22Rv1 (cell line): ENCODE measurements around the gene DNAJC5G.

ENCODE experiments used
- CTCF ChIP-seq: fragments of 450-650 bp; IDR thresholded peaks from 2 replicates; pipeline ENCODE4 v1.5.1; 2017; ENCODE audit warnings: mild to moderate bottlenecking
- ZFX ChIP-seq: fragments of 450-650 bp; IDR thresholded peaks from 2 replicates; pipeline ENCODE4 v1.6.1; 2017; ENCODE audit warnings: antibody characterized with exemption, borderline replicate concordance

GRCh38 chr2:27296481-27296880 lies 21.2 kb downstream of the DNAJC5G start:
- TF ChIP-seq CTCF (no peak), ZFX (no peak)
